T-cell (primary cell): Measurements from ENCODE around the gene HTD2. TPM values are rescaled to one million over a fixed set of nuclear protein-coding genes. Genes with fewer than 3 reads are reported as not detected.
A peak's percentile ranks its signal among the peaks of the same experiment; 100 is the strongest.
"Not testable (repeated sequence)": the region's sequence is repeated elsewhere in the genome, so short reads cannot be mapped to it uniquely, and the experiment has no call there.

Experiments
- ATAC-seq, 4 experiments: fragments of 200-7000 bp in 3 of 4; fragments of 150-1000 bp in 1 of 4; cut with Tn5 transposase; replicated peaks in 1 of 4; 1 replicate in 3 of 4; 2 replicates in 1 of 4; pipeline ENCODE4 v1.10.0; 2021; ENCODE audit warnings: moderate library complexity in 3 of 4, mild to moderate bottlenecking in 2 of 4, moderate number of reproducible peaks in 1 of 4
- CTCF ChIA-PET, 2 donors: fragments of 300-600 bp; sonication (Branson Sonifier 250); formaldehyde crosslinking; loops; one replicate each; lab custom pipeline; 2022; ENCODE audit warnings: antibody characterized with exemption in 2 of 2; lab: Charles Lee
- POLR2A ChIA-PET, 2 donors: fragments of 300-600 bp; sonication (Branson Sonifier 250); formaldehyde crosslinking; loops; one replicate each; lab custom pipeline; 2022; ENCODE audit warnings: antibody characterized with exemption in 2 of 2; lab: Charles Lee
- DNase-seq, 35 experiments: peaks; one replicate each; pipeline versions ENCODE4 v3.0.0 to v3.0.0-alpha.2; 2013 to 2023
- H3K27ac ChIP-seq: one replicate; pipeline ENCODE4 v1.5.1; 2013; ENCODE audit warnings: low read length
- H3K27me3 ChIP-seq, 2 experiments: replicated peaks in 1 of 2; 1 replicate in 1 of 2; 2 replicates in 1 of 2; pipeline versions ENCODE4 v1.6.1 to v1.7.0; 2013; ENCODE audit warnings: low read length in 1 of 2, mixed read lengths in 1 of 2; ENCODE audit not compliant: control insufficient read depth in 2 of 2, insufficient read depth in 2 of 2; ENCODE audit errors: extremely low read depth in 1 of 2
- H3K36me3 ChIP-seq, 2 donors: 1 replicate in 1 of 2; 2 replicates in 1 of 2; pipeline versions ENCODE4 v1.6.1 to v1.7.0; 2013; ENCODE audit warnings: low read length in 1 of 2; ENCODE audit not compliant: control insufficient read depth in 2 of 2, insufficient read depth in 1 of 2; ENCODE audit errors: extremely low read depth in 1 of 2
- H3K4me1 ChIP-seq, 2 experiments: 1 replicate in 1 of 2; 2 replicates in 1 of 2; pipeline versions ENCODE4 v1.6.1 to v1.7.0; 2013; ENCODE audit warnings: low read length in 2 of 2, mixed read lengths in 1 of 2; ENCODE audit not compliant: insufficient read depth in 2 of 2, control insufficient read depth in 1 of 2; ENCODE audit errors: extremely low read depth in 1 of 2
- H3K4me3 ChIP-seq, 2 donors: 1 replicate in 1 of 2; 2 replicates in 1 of 2; pipeline versions ENCODE4 v1.5.1 to v1.7.0; 2013; ENCODE audit warnings: mild to moderate bottlenecking in 2 of 2, low read length in 1 of 2, moderate library complexity in 1 of 2; ENCODE audit not compliant: control insufficient read depth in 1 of 2; ENCODE audit errors: extremely low read depth in 1 of 2
- H3K9me3 ChIP-seq: 2 replicates; pipeline ENCODE4 v1.7.0; 2013
- H3K27ac Mint-ChIP-seq, 2 donors: one replicate each; pipeline ENCODE4 v1.8.0; 2020 to 2021; ENCODE audit warnings: mild to moderate bottlenecking in 2 of 2, mixed read lengths in 2 of 2
- H3K27me3 Mint-ChIP-seq, 2 donors: one replicate each; pipeline ENCODE4 v1.8.0; 2021 to 2022; ENCODE audit warnings: mixed read lengths in 2 of 2
- H3K36me3 Mint-ChIP-seq: one replicate; pipeline ENCODE4 v1.8.0; 2021; ENCODE audit warnings: mixed read lengths
- H3K4me1 Mint-ChIP-seq, 3 donors: one replicate each; pipeline ENCODE4 v1.8.0; 2020 to 2022; ENCODE audit warnings: mixed read lengths in 3 of 3, mild to moderate bottlenecking in 1 of 3
- H3K4me3 Mint-ChIP-seq, 3 donors: one replicate each; pipeline ENCODE4 v1.8.0; 2020 to 2022; ENCODE audit warnings: mild to moderate bottlenecking in 3 of 3, mixed read lengths in 3 of 3, moderate library complexity in 3 of 3
- H3K9me3 Mint-ChIP-seq, 3 donors: one replicate each; pipeline ENCODE4 v1.8.0; 2020 to 2022; ENCODE audit warnings: mixed read lengths in 3 of 3
- WGBS: methylation state at CpG from one replicate; pipeline ENCODE4 v1.1.5; 2013; ENCODE audit warnings: missing lambda C conversion rate; ENCODE audit not compliant: insufficient coverage; 5-methylcytosine and 5-hydroxymethylcytosine counted together
- total RNA-seq, 35 experiments: library from RNA in 6 of 35; stranded (reverse) in 6 of 35; fragments of 120-200 nt in 1 of 35; gene quantifications; one replicate each; pipeline versions ENCODE4 v1.2.1 to v1.2.4 and lab custom pipeline; 2013 to 2026

The HTD2 gene
- total RNA-seq, 5 donors from 2014 or later (not counting 1 experiment from before 2014, with no cell fraction given): 7.3 to 10.0 (median 8.8) TPM

- ATAC-seq (no peak), DNase-seq (no peak)
- peaks cover 5 to 9% of the 10 kb centered on the region in 2 donors for H3K36me3 ChIP-seq
- Mint-ChIP-seq H3K27me3 (no peaks in the 10 kb centered on the region), H3K27ac (no peak overlapping the region), H3K36me3 (peaks cover 36% of the 10 kb centered on the region), H3K9me3 (no peaks in the 10 kb centered on the region), H3K4me3 (no peak overlapping the region), H3K4me1 (no peaks in the 10 kb centered on the region)
- H3K27me3 ChIP-seq: no peaks in the 10 kb centered on the region
- no peaks in the 10 kb centered on the region for H3K4me1 ChIP-seq
- ChIA-PET POLR2A (no interaction called here), CTCF (interaction anchor here in 1 of 2 donors (0.6 kb wide), 1 partner anchor 671 kb away, joined by 3 read pairs; no protein-coding TSS in a partner anchor)
- H3K4me3 ChIP-seq: no peak overlapping the region
- no peak overlapping the region for H3K27ac ChIP-seq
- no peaks in the 10 kb centered on the region for H3K9me3 ChIP-seq
- WGBS: no CpG with 5 or more reads among the region's 1 CpG
Measured at GRCh38 chr3:58266577-58266976, 39.7 kb upstream of the HTD2 start.

- H3K4me1 Mint-ChIP-seq, POLR2A ChIA-PET, H3K9me3 ChIP-seq, H3K27ac Mint-ChIP-seq, H3K27me3 Mint-ChIP-seq, H3K4me3 Mint-ChIP-seq, H3K4me1 ChIP-seq, H3K36me3 ChIP-seq, ATAC-seq, H3K27ac ChIP-seq, DNase-seq, H3K27me3 ChIP-seq, H3K4me3 ChIP-seq, H3K9me3 Mint-ChIP-seq: not testable (repeated sequence)
- CTCF ChIA-PET: interaction anchor here in 1 of 2 donors (0.5 kb wide), 1 partner anchor 271 kb away, joined by 4 read pairs; no protein-coding TSS in a partner anchor
- WGBS: no CpG with 5 or more reads among the region's 1 CpG
- peaks cover 36% of the 10 kb centered on the region for H3K36me3 Mint-ChIP-seq
Measured at GRCh38 chr3:58267543-58267942, 38.8 kb upstream of the HTD2 start.

- DNase-seq (no peak), ATAC-seq (no peak)
- CTCF ChIA-PET: no interaction called here
- H3K4me1 ChIP-seq: no peaks in the 10 kb centered on the region
- Mint-ChIP-seq H3K27ac (no peak overlapping the region), H3K27me3 (no peaks in the 10 kb centered on the region), H3K4me1 (peaks cover 0 to 5% (median 5%) of the 10 kb centered on the region in 3 donors), H3K4me3 (no peak overlapping the region), H3K36me3 (peaks cover 48% of the 10 kb centered on the region), H3K9me3 (no peaks in the 10 kb centered on the region)
- H3K9me3 ChIP-seq: no peaks in the 10 kb centered on the region
- 100% methylated on average over 1 of the region's 2 CpGs for WGBS
- H3K27ac ChIP-seq: no peak overlapping the region
- H3K4me3 ChIP-seq: no peak overlapping the region
- POLR2A ChIA-PET: no interaction called here
- no peaks in the 10 kb centered on the region for H3K27me3 ChIP-seq
- peaks cover 5 to 16% of the 10 kb centered on the region in 2 donors for H3K36me3 ChIP-seq
Measured at GRCh38 chr3:58269356-58269755, 37.0 kb upstream of the HTD2 start.

- H3K36me3 ChIP-seq: peaks cover 9 to 21% of the 10 kb centered on the region in 2 donors
- no CpG with 5 or more reads among the region's 2 CpGs for WGBS
- H3K27ac ChIP-seq: no peak overlapping the region
- no peak for DNase-seq
- Mint-ChIP-seq H3K4me3 (no peak overlapping the region), H3K4me1 (peaks cover 0 to 5% (median 5%) of the 10 kb centered on the region in 3 donors), H3K27me3 (no peaks in the 10 kb centered on the region), H3K36me3 (peaks cover 56% of the 10 kb centered on the region), H3K9me3 (no peaks in the 10 kb centered on the region), H3K27ac (no peak overlapping the region)
- ATAC-seq: no peak
- H3K9me3 ChIP-seq: no peaks in the 10 kb centered on the region
- ChIA-PET CTCF (no interaction called here), POLR2A (no interaction called here)
- H3K4me3 ChIP-seq: no peak overlapping the region
- H3K27me3 ChIP-seq: no peaks in the 10 kb centered on the region
- no peaks in the 10 kb centered on the region for H3K4me1 ChIP-seq
Measured at GRCh38 chr3:58270485-58270884, 35.8 kb upstream of the HTD2 start.

GRCh38 chr3:58271901-58272501 lies 34.3 kb upstream of the HTD2 start:
- Mint-ChIP-seq H3K9me3 (peaks cover 0 to 4% (median 0%) of the 10 kb centered on the region in 3 donors), H3K27ac (peak overlapping the region; percentile 10 to 53), H3K4me3 (no peak overlapping the region), H3K27me3 (no peaks in the 10 kb centered on the region), H3K4me1 (peaks cover 0 to 5% (median 5%) of the 10 kb centered on the region in 3 donors), H3K36me3 (peaks cover 65% of the 10 kb centered on the region)
- ATAC-seq (no peak), DNase-seq (no peak)
- Histone ChIP-seq H3K36me3 (peaks cover 8 to 20% of the 10 kb centered on the region in 2 donors), H3K27me3 (no peaks in the 10 kb centered on the region), H3K4me1 (no peaks in the 10 kb centered on the region), H3K9me3 (no peaks in the 10 kb centered on the region), H3K27ac (no peak overlapping the region), H3K4me3 (no peak overlapping the region)
- 65% methylated on average over 2 of the region's 7 CpGs for WGBS
- POLR2A ChIA-PET: no interaction called here
- CTCF ChIA-PET: interaction anchor here (0.7 to 0.8 kb wide), 2 partner anchors 27 to 264 kb away, joined by 3 read pairs; partner anchors contain the start of gene FLNB (in 1 of the 2)

- peaks cover 0 to 5% (median 5%) of the 10 kb centered on the region in 3 donors for H3K4me1 Mint-ChIP-seq
- POLR2A ChIA-PET: no interaction called here
- Histone ChIP-seq H3K4me1 (no peaks in the 10 kb centered on the region), H3K4me3 (no peak overlapping the region), H3K27ac (no peak overlapping the region), H3K27me3 (no peaks in the 10 kb centered on the region), H3K9me3 (no peaks in the 10 kb centered on the region), H3K36me3 (peaks cover 4 to 17% of the 10 kb centered on the region in 2 donors)
- ATAC-seq: no peak
- no peak for DNase-seq
- H3K4me3 Mint-ChIP-seq: no peak overlapping the region
- no CpG with 5 or more reads among the region's 3 CpGs for WGBS
- H3K9me3 Mint-ChIP-seq: peaks cover 0 to 4% (median 0%) of the 10 kb centered on the region in 3 donors
- H3K36me3 Mint-ChIP-seq: peaks cover 70% of the 10 kb centered on the region
- no peaks in the 10 kb centered on the region for H3K27me3 Mint-ChIP-seq
- H3K27ac Mint-ChIP-seq: no peak overlapping the region
- CTCF ChIA-PET: interaction anchor here in 1 of 2 donors (0.8 kb wide), 1 partner anchor 265 kb away, joined by 3 read pairs; the partner anchor contains the start of gene FLNB
Measured at GRCh38 chr3:58272891-58273290, 33.4 kb upstream of the HTD2 start.
